DOHH2 (cell line): ENCODE measurements around the gene CD248.

Experiments used
- H3F3A ChIP-seq: fragments of 200-600 bp; sonication (generic), shearing (Covaris generic); 2 replicates; pipeline ENCODE4 v1.6.0; 2016; ENCODE audit warnings: antibody characterized with exemption, mild to moderate bottlenecking; ENCODE audit not compliant: control insufficient read depth, insufficient read depth
- H3K27ac ChIP-seq: fragments of 200-600 bp; sonication (generic); 2 replicates; pipeline ENCODE4 v1.5.1; 2014; ENCODE audit warnings: low read depth, mild to moderate bottlenecking, low read length, moderate library complexity
- H3K27me3 ChIP-seq: fragments of 200-600 bp; sonication (generic); 2 replicates; pipeline ENCODE4 v1.6.1; 2014; ENCODE audit warnings: mild to moderate bottlenecking, low read length, mixed read lengths; ENCODE audit not compliant: control insufficient read depth
- H3K36me3 ChIP-seq: fragments of 200-600 bp; sonication (generic); 2 replicates; pipeline ENCODE4 v1.6.1; 2014; ENCODE audit warnings: mild to moderate bottlenecking, low read length, moderate library complexity, mixed read lengths; ENCODE audit not compliant: control insufficient read depth
- H3K4me1 ChIP-seq: fragments of 200-600 bp; sonication (generic); 2 replicates; pipeline ENCODE4 v1.6.1; 2014; ENCODE audit warnings: mild to moderate bottlenecking, low read length, mixed read lengths; ENCODE audit not compliant: control insufficient read depth
- H3K4me2 ChIP-seq: fragments of 200-600 bp; sonication (generic); 2 replicates; pipeline ENCODE4 v1.6.0; 2014; ENCODE audit warnings: mild to moderate bottlenecking, low read length, moderate library complexity
- H3K4me3 ChIP-seq: fragments of 200-600 bp; sonication (generic); 2 replicates; pipeline ENCODE4 v1.5.1; 2014; ENCODE audit warnings: mild to moderate bottlenecking, low read length, mixed read lengths
- H3K79me2 ChIP-seq: fragments of 200-600 bp; sonication (generic); 2 replicates; pipeline ENCODE4 v1.6.1; 2014; ENCODE audit warnings: mild to moderate bottlenecking, low read length, mixed read lengths; ENCODE audit not compliant: control insufficient read depth
- H3K9me2 ChIP-seq: fragments of 200-600 bp; sonication (generic); replicated peaks from 2 replicates; pipeline ENCODE4 v1.6.1; 2014; ENCODE audit warnings: mild to moderate bottlenecking, low read length, mixed read lengths; ENCODE audit not compliant: control insufficient read depth
- H3K9me3 ChIP-seq: fragments of 200-600 bp; sonication (generic); 2 replicates; pipeline ENCODE4 v1.6.1; 2014; ENCODE audit warnings: antibody characterized with exemption, low read length, mixed read lengths; ENCODE audit not compliant: control insufficient read depth, insufficient read depth
- H4K20me1 ChIP-seq: fragments of 200-600 bp; sonication (generic); 2 replicates; pipeline ENCODE4 v1.6.0; 2014; ENCODE audit warnings: low read depth, mild to moderate bottlenecking, antibody characterized with exemption, low read length, moderate library complexity; ENCODE audit not compliant: control insufficient read depth, insufficient read depth
- EZH2phosphoT487 ChIP-seq: fragments of 200-600 bp; sonication (generic); IDR thresholded peaks from 2 replicates; pipeline ENCODE4 v1.6.1; 2017; ENCODE audit warnings: borderline replicate concordance, mild to moderate bottlenecking, antibody characterized with exemption, low read length, moderate library complexity, mixed read lengths
- TF ChIP-seq, protein P1 (sequence below): fragments of 200-600 bp; sonication (generic); IDR thresholded peaks from one replicate; pipeline ENCODE4 v1.5.1; 2014; ENCODE audit warnings: antibody characterized with exemption, mild to moderate bottlenecking, low read depth, low read length; ENCODE audit not compliant: poor library complexity, severe bottlenecking

CD248 gene

DNA sequence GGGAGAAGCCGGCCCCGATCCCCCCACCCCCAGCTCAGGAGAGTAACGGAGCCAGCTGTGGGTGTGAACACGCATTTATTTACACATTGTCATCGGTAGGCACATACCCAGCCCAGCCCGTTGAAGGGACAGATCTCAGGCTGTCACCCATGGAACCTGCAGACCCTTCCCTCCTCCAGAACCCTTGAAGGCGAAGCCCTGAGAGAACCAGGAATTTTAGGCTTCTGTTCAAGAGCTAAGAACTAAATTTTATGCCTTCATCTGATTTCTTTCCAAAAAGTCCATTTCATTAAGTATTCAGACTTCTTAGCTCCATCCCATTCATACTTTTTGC, 28.4 kb upstream of the CD248 start:
- peak overlapping the region; percentile 28; the same call in 1 of the 2 replicates for H3K27ac ChIP-seq
- H3K4me3 ChIP-seq: peak overlapping the region; percentile 95
- peak overlapping the region; percentile 90 for H3K4me2 ChIP-seq
- no peaks in the 10 kb centered on the region for H3K27me3 ChIP-seq
- peaks cover 15% of the 10 kb centered on the region for H3K36me3 ChIP-seq
- peaks cover 4% of the 10 kb centered on the region; the same call in 1 of the 2 replicates for H4K20me1 ChIP-seq
- peaks cover 40% of the 10 kb centered on the region for H3K4me1 ChIP-seq
- H3F3A ChIP-seq: peaks cover 17% of the 10 kb centered on the region
- no peaks in the 10 kb centered on the region for H3K9me2 ChIP-seq
- H3K9me3 ChIP-seq: no peaks in the 10 kb centered on the region
- no peak for TF ChIP-seq EZH2phosphoT487
- TF ChIP-seq, protein P1, sequence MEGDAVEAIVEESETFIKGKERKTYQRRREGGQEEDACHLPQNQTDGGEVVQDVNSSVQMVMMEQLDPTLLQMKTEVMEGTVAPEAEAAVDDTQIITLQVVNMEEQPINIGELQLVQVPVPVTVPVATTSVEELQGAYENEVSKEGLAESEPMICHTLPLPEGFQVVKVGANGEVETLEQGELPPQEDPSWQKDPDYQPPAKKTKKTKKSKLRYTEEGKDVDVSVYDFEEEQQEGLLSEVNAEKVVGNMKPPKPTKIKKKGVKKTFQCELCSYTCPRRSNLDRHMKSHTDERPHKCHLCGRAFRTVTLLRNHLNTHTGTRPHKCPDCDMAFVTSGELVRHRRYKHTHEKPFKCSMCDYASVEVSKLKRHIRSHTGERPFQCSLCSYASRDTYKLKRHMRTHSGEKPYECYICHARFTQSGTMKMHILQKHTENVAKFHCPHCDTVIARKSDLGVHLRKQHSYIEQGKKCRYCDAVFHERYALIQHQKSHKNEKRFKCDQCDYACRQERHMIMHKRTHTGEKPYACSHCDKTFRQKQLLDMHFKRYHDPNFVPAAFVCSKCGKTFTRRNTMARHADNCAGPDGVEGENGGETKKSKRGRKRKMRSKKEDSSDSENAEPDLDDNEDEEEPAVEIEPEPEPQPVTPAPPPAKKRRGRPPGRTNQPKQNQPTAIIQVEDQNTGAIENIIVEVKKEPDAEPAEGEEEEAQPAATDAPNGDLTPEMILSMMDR: no peak
- H3K79me2 ChIP-seq: peaks cover 36% of the 10 kb centered on the region

DNA sequence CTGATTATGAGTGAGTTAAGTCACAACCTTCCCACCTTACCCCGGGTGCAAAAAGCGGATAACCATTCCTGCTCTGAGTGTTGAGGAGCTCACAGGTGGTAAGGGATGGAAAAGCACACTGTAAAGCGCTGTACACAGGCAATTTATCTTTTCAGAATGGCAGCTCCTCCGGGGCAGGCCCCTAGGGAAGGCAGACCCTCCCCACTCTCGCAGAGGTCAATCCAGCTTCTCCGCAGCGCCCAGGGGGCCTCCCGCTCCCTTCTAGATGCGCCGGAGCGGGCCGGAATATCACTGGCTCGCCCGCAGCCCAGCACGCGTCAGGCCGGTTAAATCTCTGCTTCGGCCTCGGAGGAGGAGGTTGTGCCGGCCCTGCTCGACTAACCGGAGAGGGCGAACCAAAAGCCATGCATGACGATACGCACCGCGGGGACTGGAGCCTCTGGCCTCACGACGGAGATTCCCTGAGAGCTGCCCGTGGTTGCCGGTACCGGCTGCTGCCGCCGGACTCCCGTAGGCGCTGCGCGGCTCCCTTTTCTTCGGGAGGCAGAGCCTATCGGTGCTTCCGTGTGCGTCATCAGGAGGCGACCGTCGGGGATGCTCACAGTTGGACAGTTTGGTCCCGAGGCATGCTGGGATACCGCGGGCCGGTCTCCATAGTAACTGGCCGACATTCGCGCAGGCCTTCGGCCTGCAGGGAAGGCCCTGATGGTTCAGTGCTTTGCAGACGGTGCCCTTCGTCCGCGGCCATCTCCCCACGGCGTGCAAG, 27.9 kb upstream of the CD248 start, which contains the start of gene BRMS1:
Gene BRMS1, minus strand, starts transcription at position 555 of the 766 bp plus-strand sequence. CDS start 2,870 bp downstream, outside the sequence.
- Histone ChIP-seq H3K27ac (peak within 1 kb of the TSS; percentile 28; the same call in 1 of the 2 replicates), H3K4me1 (peaks cover 40% of the 10 kb centered on the region), H4K20me1 (peaks cover 4% of the 10 kb centered on the region; the same call in 1 of the 2 replicates), H3K79me2 (peaks cover 36% of the 10 kb centered on the region), H3K4me2 (peak within 1 kb of the TSS; percentile 90), H3K27me3 (no peaks in the 10 kb centered on the region), H3K9me3 (no peaks in the 10 kb centered on the region), H3K4me3 (peak within 1 kb of the TSS; percentile 95), H3K36me3 (peaks cover 18% of the 10 kb centered on the region), H3K9me2 (no peaks in the 10 kb centered on the region), H3F3A (peaks cover 17% of the 10 kb centered on the region)
- TF ChIP-seq, protein P1: peak; percentile 15
- TF ChIP-seq EZH2phosphoT487: no peak

DNA sequence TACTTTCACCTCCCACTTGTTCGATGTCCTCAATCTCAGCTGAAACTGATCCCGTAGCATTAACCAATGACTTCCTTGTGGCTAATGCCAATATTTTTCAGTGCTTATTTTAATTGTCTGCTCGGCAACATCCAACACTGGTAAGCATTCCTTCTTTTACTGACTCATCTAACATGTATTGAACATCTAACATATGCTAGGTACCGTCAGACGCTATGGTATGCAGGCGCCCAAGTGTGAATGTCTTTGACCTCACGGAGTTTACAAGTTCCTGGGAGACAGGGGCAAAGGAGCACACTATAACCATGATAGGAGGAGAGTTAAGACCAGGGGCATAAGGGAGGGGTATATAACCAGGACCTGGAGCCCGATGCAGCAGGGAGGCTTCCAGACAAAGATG, 26.3 kb upstream of the CD248 start:
- no peak for TF ChIP-seq EZH2phosphoT487
- TF ChIP-seq, protein P1: no peak
- H3K4me1 ChIP-seq: peaks cover 33% of the 10 kb centered on the region
- H3K9me2 ChIP-seq: no peaks in the 10 kb centered on the region
- H3K4me2 ChIP-seq: no peak overlapping the region; the same call in 1 of the 2 replicates
- H3K9me3 ChIP-seq: no peaks in the 10 kb centered on the region
- H3F3A ChIP-seq: peaks cover 11% of the 10 kb centered on the region
- H3K79me2 ChIP-seq: peaks cover 36% of the 10 kb centered on the region
- H3K27me3 ChIP-seq: no peaks in the 10 kb centered on the region
- peaks cover 33% of the 10 kb centered on the region for H3K36me3 ChIP-seq
- H4K20me1 ChIP-seq: peaks cover 4% of the 10 kb centered on the region; the same call in 1 of the 2 replicates
- no peak overlapping the region for H3K27ac ChIP-seq
- no peak overlapping the region for H3K4me3 ChIP-seq
